Osteoblast (primary cell): ENCODE measurements around the gene KIF13A. TPM values are rescaled to one million over a fixed set of nuclear protein-coding genes. Genes with fewer than 3 reads are reported as not detected.
A peak's percentile ranks its signal among the peaks of the same experiment; 100 is the strongest.
"Not testable (repeated sequence)": the region's sequence is repeated elsewhere in the genome, so short reads cannot be mapped to it uniquely, and the experiment has no call there.

Experiments used
- DNase-seq: peaks from one replicate; pipeline ENCODE4 v3.0.0; 2011; ENCODE audit warnings: low spot score, mixed read lengths; ENCODE audit not compliant: insufficient read length; ENCODE audit errors: missing footprints
- H2AFZ ChIP-seq: 2 replicates; pipeline ENCODE4 v1.6.0; 2011; ENCODE audit warnings: mild to moderate bottlenecking, low read length
- H3K27ac ChIP-seq: 2 replicates; pipeline ENCODE4 v1.5.1; 2011; ENCODE audit warnings: mild to moderate bottlenecking, low read depth, low read length, moderate library complexity
- H3K27me3 ChIP-seq: 2 replicates; pipeline ENCODE4 v1.6.0; 2012; ENCODE audit warnings: mild to moderate bottlenecking, control low read depth, inconsistent platforms, low read length, moderate library complexity; ENCODE audit not compliant: insufficient read depth
- H3K36me3 ChIP-seq: 2 replicates; pipeline ENCODE4 v1.5.1; 2011; ENCODE audit warnings: mild to moderate bottlenecking, low read length, control low read depth, moderate library complexity; ENCODE audit not compliant: insufficient read depth
- H3K4me1 ChIP-seq: 2 replicates; pipeline ENCODE4 v1.5.1; 2011; ENCODE audit warnings: mild to moderate bottlenecking, low read length, control low read depth, moderate library complexity; ENCODE audit not compliant: insufficient read depth
- H3K4me2 ChIP-seq: 2 replicates; pipeline ENCODE4 v1.6.0; 2011; ENCODE audit warnings: mild to moderate bottlenecking, low read length; ENCODE audit not compliant: insufficient read depth
- H3K4me3 ChIP-seq: fragments of 200-600 bp; sonication (generic); 3 replicates; pipeline ENCODE4 v1.5.1; 2012; ENCODE audit warnings: mild to moderate bottlenecking, low read length, inconsistent platforms; ENCODE audit not compliant: insufficient read depth
- H3K79me2 ChIP-seq: 2 replicates; pipeline ENCODE4 v1.6.0; 2012; ENCODE audit warnings: mild to moderate bottlenecking, low read length, control low read depth, inconsistent platforms; ENCODE audit not compliant: insufficient read depth
- H3K9me3 ChIP-seq: 2 replicates; pipeline ENCODE4 v1.5.1; 2011; ENCODE audit warnings: low read depth, low read length, control low read depth
- H4K20me1 ChIP-seq: 2 replicates; pipeline ENCODE4 v1.6.0; 2012; ENCODE audit warnings: mild to moderate bottlenecking, low read length, control low read depth; ENCODE audit not compliant: insufficient read depth
- total RNA-seq: library from RNA; depleted of rRNA; stranded (reverse); fragments of >200 nt; gene quantifications from 2 replicates; pipeline ENCODE4 v1.2.3, GENCODE V29; 2012
- TF ChIP-seq, protein P1 (sequence below): IDR thresholded peaks from 2 replicates; pipeline ENCODE4 v1.5.1; 2011; ENCODE audit warnings: mild to moderate bottlenecking, low read depth, low read length, moderate library complexity; ENCODE audit errors: extremely low read depth

KIF13A gene
- total RNA-seq, 1 donor, result 61.5 TPM

DNA sequence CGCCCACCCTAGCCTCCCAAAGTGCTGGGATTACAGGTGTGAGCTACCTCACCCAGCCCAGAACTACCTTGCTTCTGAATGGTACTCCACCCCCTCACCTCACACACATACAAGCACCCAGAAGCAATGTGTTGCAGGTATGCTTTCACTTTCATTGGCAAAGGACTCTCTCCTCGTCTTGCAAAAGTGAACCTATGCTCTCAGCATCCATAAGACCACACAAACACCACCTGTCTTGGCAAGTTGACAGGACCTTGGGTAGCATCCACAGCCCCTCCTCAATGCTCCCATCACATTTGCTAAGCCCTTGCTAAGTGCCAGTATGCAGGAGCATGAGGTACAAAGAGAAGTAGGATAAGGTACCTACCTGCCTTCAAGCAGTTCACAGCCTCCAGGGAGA, 3.7 kb downstream of the KIF13A start:
- Histone ChIP-seq H3K36me3 (peaks cover 5% of the 10 kb centered on the region), H2AFZ (no peak overlapping the region), H3K9me3 (no peaks in the 10 kb centered on the region), H3K27me3 (no peaks in the 10 kb centered on the region), H3K4me2 (no peak overlapping the region), H3K4me3 (no peak overlapping the region), H3K27ac (no peak overlapping the region), H3K4me1 (peaks cover 38% of the 10 kb centered on the region), H4K20me1 (peaks cover 22% of the 10 kb centered on the region), H3K79me2 (peaks cover 82% of the 10 kb centered on the region)
- peak; percentile 65 for DNase-seq
- TF ChIP-seq, protein P1, sequence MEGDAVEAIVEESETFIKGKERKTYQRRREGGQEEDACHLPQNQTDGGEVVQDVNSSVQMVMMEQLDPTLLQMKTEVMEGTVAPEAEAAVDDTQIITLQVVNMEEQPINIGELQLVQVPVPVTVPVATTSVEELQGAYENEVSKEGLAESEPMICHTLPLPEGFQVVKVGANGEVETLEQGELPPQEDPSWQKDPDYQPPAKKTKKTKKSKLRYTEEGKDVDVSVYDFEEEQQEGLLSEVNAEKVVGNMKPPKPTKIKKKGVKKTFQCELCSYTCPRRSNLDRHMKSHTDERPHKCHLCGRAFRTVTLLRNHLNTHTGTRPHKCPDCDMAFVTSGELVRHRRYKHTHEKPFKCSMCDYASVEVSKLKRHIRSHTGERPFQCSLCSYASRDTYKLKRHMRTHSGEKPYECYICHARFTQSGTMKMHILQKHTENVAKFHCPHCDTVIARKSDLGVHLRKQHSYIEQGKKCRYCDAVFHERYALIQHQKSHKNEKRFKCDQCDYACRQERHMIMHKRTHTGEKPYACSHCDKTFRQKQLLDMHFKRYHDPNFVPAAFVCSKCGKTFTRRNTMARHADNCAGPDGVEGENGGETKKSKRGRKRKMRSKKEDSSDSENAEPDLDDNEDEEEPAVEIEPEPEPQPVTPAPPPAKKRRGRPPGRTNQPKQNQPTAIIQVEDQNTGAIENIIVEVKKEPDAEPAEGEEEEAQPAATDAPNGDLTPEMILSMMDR, result no peak

DNA sequence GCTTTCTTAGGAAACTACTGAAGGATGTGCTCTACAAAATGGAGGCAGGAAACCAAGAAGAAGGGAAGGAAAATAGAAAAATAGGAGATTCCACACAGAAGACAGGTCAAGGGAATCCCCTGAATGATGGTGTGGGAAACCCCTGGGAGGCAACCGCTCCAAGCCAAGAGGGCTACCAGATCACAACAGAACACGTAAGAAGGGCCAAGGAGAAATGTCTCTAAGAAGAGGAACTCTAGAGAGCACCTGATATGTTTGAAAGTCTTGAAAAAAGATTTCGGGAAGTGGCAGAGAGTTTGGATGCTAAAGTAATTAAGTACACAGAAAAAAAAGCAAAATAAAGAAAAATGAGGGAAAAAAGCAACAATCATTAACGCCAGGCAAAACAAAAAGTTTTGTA, 7.1 kb downstream of the KIF13A start:
- TF ChIP-seq, protein P1, result no peak
- Histone ChIP-seq H3K36me3 (peaks cover 5% of the 10 kb centered on the region), H4K20me1 (peaks cover 18% of the 10 kb centered on the region), H3K27me3 (no peaks in the 10 kb centered on the region), H3K27ac (peak overlapping the region; percentile 0), H2AFZ (no peak overlapping the region), H3K79me2 (peaks cover 86% of the 10 kb centered on the region), H3K4me2 (no peak overlapping the region), H3K4me1 (peaks cover 27% of the 10 kb centered on the region), H3K4me3 (no peak overlapping the region), H3K9me3 (no peaks in the 10 kb centered on the region)
- no peak for DNase-seq

DNA sequence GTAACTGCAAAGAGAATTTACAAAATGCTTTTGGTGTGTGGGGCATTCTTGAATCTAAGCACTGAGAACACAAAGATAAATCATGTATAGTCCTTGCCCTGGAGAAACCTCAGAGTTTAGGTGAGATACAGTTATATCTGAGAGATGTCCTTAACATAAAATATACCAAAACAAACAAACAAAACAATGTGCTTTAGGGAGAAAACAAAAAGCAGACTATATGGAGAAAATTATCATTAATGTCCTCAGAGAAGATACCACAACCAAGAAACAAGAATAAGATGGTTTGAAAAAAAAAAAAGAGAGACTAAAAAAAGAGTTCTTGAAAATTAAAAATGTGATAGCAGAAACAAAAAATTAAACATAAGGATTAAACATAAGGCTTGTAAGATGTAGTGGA, 8.0 kb downstream of the KIF13A start:
- TF ChIP-seq, protein P1, result no peak
- Histone ChIP-seq H4K20me1 (peaks cover 10% of the 10 kb centered on the region), H3K4me2 (no peak overlapping the region), H3K36me3 (peaks cover 5% of the 10 kb centered on the region), H3K9me3 (no peaks in the 10 kb centered on the region), H3K27ac (no peak overlapping the region), H3K79me2 (peaks cover 86% of the 10 kb centered on the region), H3K4me1 (peaks cover 19% of the 10 kb centered on the region), H2AFZ (no peak overlapping the region), H3K27me3 (no peaks in the 10 kb centered on the region), H3K4me3 (no peak overlapping the region)
- DNase-seq, result peak; percentile 62

DNA sequence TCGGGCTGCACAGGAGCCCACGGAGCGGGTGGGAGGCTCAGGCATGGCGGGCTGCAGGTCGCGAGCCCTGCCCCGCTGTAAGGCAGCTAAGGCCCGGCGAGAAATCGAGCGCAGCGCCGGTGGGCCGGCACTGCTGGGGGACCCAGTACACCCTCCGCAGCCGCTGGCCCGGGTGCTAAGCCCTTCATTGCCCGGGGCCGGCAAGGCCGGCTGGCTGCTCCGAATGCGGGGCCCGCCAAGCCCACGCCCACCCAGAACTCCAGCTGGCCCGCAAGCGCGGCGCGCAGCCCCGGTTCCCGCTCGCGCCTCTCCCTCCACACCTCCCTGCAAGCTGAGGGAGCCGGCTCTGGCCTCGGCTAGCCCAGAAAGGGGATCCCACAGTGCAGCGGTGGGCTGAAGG, 11.2 kb downstream of the KIF13A start:
- not testable (repeated sequence) for H3K27me3 ChIP-seq, H3K9me3 ChIP-seq
- peaks cover 12% of the 10 kb centered on the region for H4K20me1 ChIP-seq

More for the DNA sequence above, 11.2 kb downstream of the KIF13A start:
- not testable (repeated sequence) for H3K4me3 ChIP-seq, H2AFZ ChIP-seq, H3K4me2 ChIP-seq, H3K27ac ChIP-seq, DNase-seq, H3K36me3 ChIP-seq
- H3K4me1 ChIP-seq, result peaks cover 29% of the 10 kb centered on the region
- H3K79me2 ChIP-seq, result peaks cover 86% of the 10 kb centered on the region
